ENCODE data around the gene FRAS1. TPM values are rescaled to one million over a fixed set of nuclear protein-coding genes. Genes with fewer than 3 reads are reported as not detected.

FRAS1 gene
- total RNA-seq, 1 donor from 2014 or later = not detected

DNA sequence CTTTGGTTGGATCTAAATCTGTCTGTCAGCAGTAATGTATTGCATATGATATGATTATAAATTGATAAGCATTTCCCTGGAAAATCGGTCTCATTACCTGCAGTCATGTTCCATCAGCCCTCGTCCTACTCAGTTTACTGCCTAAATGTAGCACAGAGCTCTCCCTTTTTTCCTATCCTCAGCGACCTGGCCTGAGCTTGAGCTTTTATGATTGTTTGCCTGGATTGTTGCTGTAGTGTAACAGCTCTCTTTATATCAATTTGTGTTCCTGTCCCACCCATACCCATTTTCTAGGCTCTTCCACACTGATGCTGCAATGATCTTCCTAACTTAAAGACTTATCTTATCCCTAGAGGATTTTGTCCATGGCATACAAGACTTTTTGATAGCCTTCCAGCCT lies 95.7 kb downstream of the FRAS1 start:
- ATAC-seq (ENCODE audit: low read depth) (no peak), DNase-seq (no peak)
- POLR2A ChIA-PET = no interaction called here
- CTCF ChIA-PET = no interaction called here
- TF ChIP-seq, protein P1, sequence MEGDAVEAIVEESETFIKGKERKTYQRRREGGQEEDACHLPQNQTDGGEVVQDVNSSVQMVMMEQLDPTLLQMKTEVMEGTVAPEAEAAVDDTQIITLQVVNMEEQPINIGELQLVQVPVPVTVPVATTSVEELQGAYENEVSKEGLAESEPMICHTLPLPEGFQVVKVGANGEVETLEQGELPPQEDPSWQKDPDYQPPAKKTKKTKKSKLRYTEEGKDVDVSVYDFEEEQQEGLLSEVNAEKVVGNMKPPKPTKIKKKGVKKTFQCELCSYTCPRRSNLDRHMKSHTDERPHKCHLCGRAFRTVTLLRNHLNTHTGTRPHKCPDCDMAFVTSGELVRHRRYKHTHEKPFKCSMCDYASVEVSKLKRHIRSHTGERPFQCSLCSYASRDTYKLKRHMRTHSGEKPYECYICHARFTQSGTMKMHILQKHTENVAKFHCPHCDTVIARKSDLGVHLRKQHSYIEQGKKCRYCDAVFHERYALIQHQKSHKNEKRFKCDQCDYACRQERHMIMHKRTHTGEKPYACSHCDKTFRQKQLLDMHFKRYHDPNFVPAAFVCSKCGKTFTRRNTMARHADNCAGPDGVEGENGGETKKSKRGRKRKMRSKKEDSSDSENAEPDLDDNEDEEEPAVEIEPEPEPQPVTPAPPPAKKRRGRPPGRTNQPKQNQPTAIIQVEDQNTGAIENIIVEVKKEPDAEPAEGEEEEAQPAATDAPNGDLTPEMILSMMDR (IDR thresholded peaks at IDR 0.05) = no peak
- H3K27ac Mint-ChIP-seq = no peak overlapping the region
- no peaks in the 10 kb centered on the region for H3K36me3 Mint-ChIP-seq (ENCODE audit: low read depth)
- no peaks in the 10 kb centered on the region for H3K9me3 Mint-ChIP-seq
- no peak overlapping the region for H3K4me3 Mint-ChIP-seq
- H3K27me3 Mint-ChIP-seq = peaks cover 16% of the 10 kb centered on the region
- intact Hi-C loops (cut with micrococcal nuclease) = no loop called here
- no peaks in the 10 kb centered on the region for H3K4me1 Mint-ChIP-seq

DNA sequence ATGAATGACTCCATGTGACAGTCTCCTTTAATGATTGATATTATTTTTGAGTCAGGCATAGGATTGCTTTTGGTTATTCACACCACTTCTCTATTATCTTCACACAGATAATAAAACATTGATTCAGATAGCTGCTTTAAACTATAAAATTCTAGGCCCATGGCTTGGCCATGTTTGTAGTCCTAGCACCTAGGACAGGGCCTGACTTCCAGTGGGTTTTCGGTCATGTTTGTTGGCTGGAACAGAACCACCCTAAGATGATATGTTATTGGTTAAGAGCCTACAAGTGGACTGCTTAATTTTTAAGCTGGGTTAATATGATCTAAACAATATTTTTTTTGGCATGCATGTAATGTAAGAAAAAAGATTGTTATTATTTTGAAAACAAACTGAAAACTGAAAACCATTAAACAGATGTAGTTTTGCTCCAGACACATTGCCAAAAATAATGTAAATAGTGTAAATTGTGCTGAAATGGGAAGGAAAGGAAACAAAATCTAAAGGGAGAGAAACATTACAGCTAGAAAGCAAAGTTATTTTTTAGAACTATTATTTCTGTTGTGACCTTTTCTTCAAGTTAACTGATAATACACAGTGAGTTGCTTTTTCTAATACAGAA lies 98.0 kb downstream of the FRAS1 start:
- ChIA-PET CTCF (no interaction called here), POLR2A (no interaction called here)
- Mint-ChIP-seq H3K9me3 (no peaks in the 10 kb centered on the region), H3K4me1 (no peaks in the 10 kb centered on the region), H3K4me3 (no peak overlapping the region), H3K27ac (no peak overlapping the region), H3K27me3 (peaks cover 25% of the 10 kb centered on the region), H3K36me3 (ENCODE audit: low read depth) (no peaks in the 10 kb centered on the region)
- ATAC-seq (ENCODE audit: low read depth) = no peak
- TF ChIP-seq, protein P1 (IDR thresholded peaks at IDR 0.05) = no peak
- no peak for DNase-seq
- intact Hi-C loops (cut with micrococcal nuclease) = no loop called here

DNA sequence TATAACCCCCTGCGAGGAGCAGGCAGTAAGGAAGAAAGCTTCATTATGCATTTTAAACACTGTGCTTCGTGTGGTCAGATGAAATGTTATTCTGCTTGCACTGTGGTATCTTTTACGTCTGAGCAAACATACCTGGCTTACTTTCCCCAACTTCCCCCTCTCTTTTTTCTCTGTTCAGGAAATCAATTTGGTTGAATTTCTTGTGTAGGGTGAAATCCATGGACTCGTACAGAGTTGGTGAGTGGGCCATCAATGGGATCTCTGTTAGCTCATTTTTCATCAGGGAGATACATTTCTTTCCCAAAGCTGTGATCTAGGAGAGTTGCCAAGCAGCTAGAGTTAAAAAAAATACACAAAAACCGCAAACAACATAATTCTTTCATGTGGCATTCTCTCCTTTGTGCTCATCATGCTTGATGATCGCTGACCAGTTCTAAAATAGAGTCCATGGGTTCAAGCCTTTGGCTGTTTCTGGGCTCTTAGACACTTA lies 98.5 kb downstream of the FRAS1 start:
- ChIA-PET CTCF (no interaction called here), POLR2A (no interaction called here)
- DNase-seq (no peak), ATAC-seq (ENCODE audit: low read depth) (no peak)
- TF ChIP-seq, protein P1 (IDR thresholded peaks at IDR 0.05) = no peak
- Mint-ChIP-seq H3K9me3 (no peaks in the 10 kb centered on the region), H3K36me3 (ENCODE audit: low read depth) (no peaks in the 10 kb centered on the region), H3K27ac (no peak overlapping the region), H3K4me1 (no peaks in the 10 kb centered on the region), H3K27me3 (peaks cover 22% of the 10 kb centered on the region), H3K4me3 (no peak overlapping the region)
- intact Hi-C loops (cut with micrococcal nuclease) = no loop called here

DNA sequence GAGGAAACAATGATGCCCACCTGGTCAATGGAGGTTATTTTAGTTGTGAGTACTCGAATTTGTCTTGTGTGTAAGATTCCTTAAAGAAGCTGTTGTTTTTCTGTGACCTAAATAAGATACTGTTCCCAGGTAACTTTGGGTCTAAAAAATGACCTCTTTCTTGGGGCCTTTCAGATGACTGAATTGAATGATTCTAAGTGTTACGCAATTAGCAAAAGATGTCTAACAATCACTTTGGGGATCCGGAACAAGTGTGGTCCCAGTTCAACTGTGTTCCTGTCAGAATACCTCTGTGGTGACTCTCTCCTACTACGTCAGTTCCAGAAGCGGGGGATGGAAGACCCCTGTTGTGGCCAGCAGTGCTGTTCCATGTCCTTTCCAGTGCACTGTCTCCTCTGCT lies 99.4 kb downstream of the FRAS1 start:
- intact Hi-C loops (cut with micrococcal nuclease) = no loop called here
- DNase-seq = no peak
- no peak overlapping the region for H3K4me3 Mint-ChIP-seq
- H3K27ac Mint-ChIP-seq = no peak overlapping the region
- no peaks in the 10 kb centered on the region for H3K36me3 Mint-ChIP-seq (ENCODE audit: low read depth)
- CTCF ChIA-PET = no interaction called here
- peaks cover 23% of the 10 kb centered on the region for H3K27me3 Mint-ChIP-seq
- no peaks in the 10 kb centered on the region for H3K9me3 Mint-ChIP-seq
- TF ChIP-seq, protein P1 (IDR thresholded peaks at IDR 0.05) = no peak
- no peak for ATAC-seq (ENCODE audit: low read depth)
- POLR2A ChIA-PET = no interaction called here
- no peaks in the 10 kb centered on the region for H3K4me1 Mint-ChIP-seq

DNA sequence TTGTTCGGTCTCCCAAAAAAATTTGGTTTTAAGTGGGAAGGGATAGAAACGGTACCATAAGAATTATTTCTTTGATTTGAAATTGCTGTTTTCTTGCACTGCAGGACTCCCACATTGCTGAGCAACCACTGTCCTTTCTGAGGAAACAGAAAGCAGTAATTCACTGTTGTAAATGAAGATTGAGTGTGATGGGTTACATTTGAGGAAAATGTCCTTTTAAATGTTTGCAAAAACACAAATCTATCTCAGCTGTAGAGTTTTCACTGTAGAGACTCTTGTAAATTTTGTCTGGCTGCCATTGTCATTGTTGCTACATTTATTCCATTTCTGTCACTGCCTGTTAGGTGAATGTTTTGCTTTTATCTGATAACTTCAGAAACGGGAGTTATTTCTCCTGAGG lies 105.2 kb downstream of the FRAS1 start:
- Mint-ChIP-seq H3K4me3 (no peak overlapping the region), H3K27ac (no peak overlapping the region), H3K27me3 (peaks cover 25% of the 10 kb centered on the region), H3K36me3 (ENCODE audit: low read depth) (no peaks in the 10 kb centered on the region), H3K9me3 (no peaks in the 10 kb centered on the region), H3K4me1 (no peaks in the 10 kb centered on the region)
- POLR2A ChIA-PET = no interaction called here
- intact Hi-C loops (cut with micrococcal nuclease) = no loop called here
- DNase-seq (no peak), ATAC-seq (ENCODE audit: low read depth) (no peak)
- TF ChIP-seq, protein P1 (IDR thresholded peaks at IDR 0.05) = no peak
- CTCF ChIA-PET = no interaction called here

Measured in activated B cell treated with CpG ODN at 0.5 μM for 24 hours (primary cell).